K562 (cell line): ENCODE measurements around the gene FAM3C. TPM values are rescaled to one million over a fixed set of nuclear protein-coding genes. Genes with fewer than 3 reads are reported as not detected.
A peak's percentile ranks its signal among the peaks of the same experiment; 100 is the strongest.

Source experiments
- ATAC-seq: fragments of 200-7000 bp; cut with Tn5 transposase; 3 replicates; pipeline ENCODE4 v1.9.1; 2020; ENCODE audit warnings: moderate library complexity
- BruUV-seq: library from RNA; stranded (reverse); fragments of 400-500 nt; replicated peaks from 2 replicates; lab custom pipeline; 2021; lab: Mats Ljungman, UMichigan
- CTCF ChIA-PET: fragments of 300-600 bp; formaldehyde crosslinking; extraction: SDS; loops from one replicate; lab custom pipeline; 2021; ENCODE audit warnings: low intra/inter-chr PET ratio; lab: Yijun Ruan, JAX
- POLR2A ChIA-PET: fragments of 300-600, 350-650 bp; sonication (Branson Sonifier 250); formaldehyde crosslinking; extraction: SDS; loops from one replicate; lab custom pipeline; 2021; ENCODE audit warnings: antibody characterized with exemption, inconsistent platforms; lab: Yijun Ruan, JAX
- DNase-seq, 4 experiments: peaks; one replicate each; pipeline versions ENCODE4 v3.0.0 to v3.0.0-alpha.2; 2011 to 2018; ENCODE audit warnings: low spot score in 3 of 4, mixed read lengths in 3 of 4; ENCODE audit errors: extremely low read depth in 1 of 4
- FAIRE-seq: peaks from 2 replicates; lab custom pipeline; 2011; peaks lifted over from hg19 to GRCh38; lab: Jason Lieb, UNC
- H2AFZ ChIP-seq: 2 replicates; pipeline ENCODE4 v1.6.0; 2011; ENCODE audit warnings: low read depth, low read length, control low read depth, inconsistent platforms
- H3K27ac ChIP-seq: fragments of 200-600 bp; 3 replicates; pipeline ENCODE4 v1.8.0; 2011; ENCODE audit warnings: low read depth, mild to moderate bottlenecking, control low read depth, inconsistent platforms, low read length, moderate library complexity, mixed read lengths; ENCODE audit errors: extremely low read depth
- H3K27me3 ChIP-seq, 2 experiments: fragments of 300-600 bp in 1 of 2; 2 replicates in 1 of 2; 3 replicates in 1 of 2; pipeline versions ENCODE4 v1.6.0 to v1.8.0; 2011; ENCODE audit warnings: inconsistent platforms in 2 of 2, low read length in 2 of 2, mild to moderate bottlenecking in 1 of 2, mixed read lengths in 1 of 2, moderate library complexity in 1 of 2; ENCODE audit not compliant: control insufficient read depth in 2 of 2, insufficient read depth in 2 of 2
- H3K36me3 ChIP-seq: fragments of 300-600 bp; 3 replicates; pipeline ENCODE4 v1.8.0; 2011; ENCODE audit warnings: mild to moderate bottlenecking, low read length, inconsistent platforms; ENCODE audit not compliant: control insufficient read depth, insufficient read depth
- H3K4me1 ChIP-seq, 2 experiments: fragments of 200-600 bp in 1 of 2; replicated peaks in 1 of 2; 2 replicates in 1 of 2; 3 replicates in 1 of 2; pipeline versions ENCODE4 v1.5.1 to v1.8.0; 2011; ENCODE audit warnings: inconsistent platforms in 2 of 2, low read length in 2 of 2, mild to moderate bottlenecking in 1 of 2, mixed read lengths in 1 of 2, moderate library complexity in 1 of 2; ENCODE audit not compliant: control insufficient read depth in 2 of 2, insufficient read depth in 2 of 2
- H3K4me2 ChIP-seq: 2 replicates; pipeline ENCODE4 v1.6.1; 2011; ENCODE audit warnings: low read length, control low read depth, inconsistent platforms, mixed read lengths; ENCODE audit not compliant: insufficient read depth
- H3K4me3 ChIP-seq: fragments of 200-600 bp; sonication (generic), shearing (Covaris generic); 2 replicates; pipeline ENCODE4 v1.5.1; 2016; ENCODE audit warnings: control low read depth, inconsistent platforms
- H3K79me2 ChIP-seq: fragments of 200-600 bp; 3 replicates; pipeline ENCODE4 v1.8.0; 2011; ENCODE audit warnings: low read length, inconsistent platforms; ENCODE audit not compliant: control insufficient read depth, insufficient read depth
- H3K9ac ChIP-seq, 2 experiments: 2 replicates each; pipeline versions ENCODE4 v1.6.0 to v1.6.1; 2011; ENCODE audit warnings: low read depth in 2 of 2, low read length in 2 of 2, control low read depth in 1 of 2, inconsistent platforms in 1 of 2, mild to moderate bottlenecking in 1 of 2, mixed read lengths in 1 of 2; ENCODE audit not compliant: insufficient read depth in 1 of 2
- H3K9me1 ChIP-seq: one replicate; pipeline ENCODE4 v1.6.0; 2011; ENCODE audit warnings: inconsistent platforms, mild to moderate bottlenecking, low read length, moderate library complexity; ENCODE audit not compliant: control insufficient read depth, insufficient read depth
- H3K9me3 ChIP-seq: replicated peaks from 2 replicates; pipeline ENCODE4 v1.5.1; 2011; ENCODE audit warnings: low read depth, low read length, inconsistent platforms; ENCODE audit not compliant: control insufficient read depth, insufficient read depth
- H4K20me1 ChIP-seq: replicated peaks from 2 replicates; pipeline ENCODE4 v1.6.1; 2011; ENCODE audit warnings: low read length, inconsistent platforms, mixed read lengths; ENCODE audit not compliant: control insufficient read depth, insufficient read depth
- EGR1 ChIP-seq: fragments of 450-650 bp; conservative IDR thresholded peaks from 2 replicates; pipeline ENCODE4 v1.6.1; 2017; ENCODE audit warnings: mild to moderate bottlenecking
- HMGN3 ChIP-seq: IDR thresholded peaks from 2 replicates; pipeline ENCODE4 v1.6.1; 2011; ENCODE audit warnings: borderline replicate concordance, low read depth, mild to moderate bottlenecking, mixed read lengths, low read length; ENCODE audit not compliant: insufficient read length; ENCODE audit errors: extremely low read depth
- PCBP1 ChIP-seq: fragments of 200-400 bp; formaldehyde crosslinking; IDR thresholded peaks from 2 replicates; pipeline ENCODE4 v1.6.1; 2018; ENCODE audit warnings: mild to moderate bottlenecking, low read depth, low read length; ENCODE audit not compliant: poor library complexity, severe bottlenecking
- TCFL5 ChIP-seq: fragments of 250-450 bp; sonication (Bioruptor Pico); conservative IDR thresholded peaks from 2 replicates; pipeline ENCODE4 v1.6.1; 2021; ENCODE audit warnings: mild to moderate bottlenecking, moderate library complexity, matching md5 sums
- ZFP30 ChIP-seq: fragments of 250-450 bp; sonication (Bioruptor Pico); IDR thresholded peaks from 2 replicates; pipeline ENCODE4 v1.8.0; 2022; ENCODE audit warnings: moderate library complexity, mild to moderate bottlenecking, inconsistent platforms, borderline replicate concordance
- ZNF263 ChIP-seq: sonication (generic); formaldehyde crosslinking; IDR thresholded peaks from 2 replicates; pipeline ENCODE4 v1.8.0; 2022; ENCODE audit warnings: mild to moderate bottlenecking, missing genetic modification reagents, borderline replicate concordance
- WGBS: fragments of 100-300 bp; shearing (Covaris generic); methylation state at CpG from one replicate; pipeline ENCODE4 v1.1.6; 2016; ENCODE audit warnings: low coverage, mixed read lengths; ENCODE audit not compliant: insufficient coverage; ENCODE audit errors: missing lambda C conversion rate; 5-methylcytosine and 5-hydroxymethylcytosine counted together
- in situ Hi-C: fragments of 300-500 bp; cut with MboI; formaldehyde crosslinking; loops from 4 replicates; pipeline ENCODE4 v1.15.0; 2018; ENCODE audit warnings: inconsistent platforms, mixed read lengths
- intact Hi-C: fragments of 100-400 bp; cut with micrococcal nuclease; formaldehyde crosslinking; loops from 2 replicates; pipeline ENCODE4 v1.14.2; 2022
- polyA plus RNA-seq, 8 experiments: library from polyadenylated mRNA; depleted of rRNA in 4 of 8; stranded (reverse) in 5 of 8; unstranded in 3 of 8; fragments of >200 nt; fragmentation: Nextera tagmentation in 2 of 8; fragmentation: Illumina TruSeq in 1 of 8; extraction: Ambion mirVana in 2 of 8; extraction: Trizol in 1 of 8; gene quantifications; 2 replicates each; pipeline versions ENCODE4 v1.2.1 to v1.2.3, GENCODE V29; 2011 to 2014; ENCODE audit warnings: inconsistent platforms in 1 of 8, missing spikeins in 1 of 8
- total RNA-seq, 7 experiments: library from RNA; depleted of rRNA in 6 of 7; stranded (reverse); fragments of >200 nt in 6 of 7; fragmentation: Illumina TruSeq in 2 of 7; extraction: Trizol in 2 of 7; gene quantifications; 2 replicates each; pipeline versions ENCODE4 v1.2.1 to v1.2.3, GENCODE V29; 2011 to 2021; ENCODE audit warnings: low replicate concordance in 1 of 7
- TF ChIP-seq, protein P1 (sequence below), 2 experiments: fragments of 450-650 bp; IDR thresholded peaks; 2 replicates each; pipeline ENCODE4 v1.6.1; 2018; ENCODE audit warnings: mild to moderate bottlenecking in 2 of 2, low read depth in 1 of 2; ENCODE audit not compliant: partially characterized antibody in 2 of 2
- TF ChIP-seq, protein P2 (sequence below): fragments of 450-650 bp; formaldehyde crosslinking; IDR thresholded peaks from 2 replicates; pipeline ENCODE4 v1.4.0; 2020; ENCODE audit warnings: mild to moderate bottlenecking, moderate library complexity
- TF ChIP-seq, protein P3 (sequence below): fragments of 250-450 bp; sonication (Bioruptor Pico); IDR thresholded peaks from 2 replicates; pipeline ENCODE4 v1.5.0; 2021
- TF ChIP-seq, protein P4 (sequence below): sonication (generic); formaldehyde crosslinking; IDR thresholded peaks from 2 replicates; pipeline ENCODE4 v1.9.0; 2022; ENCODE audit warnings: mild to moderate bottlenecking, missing genetic modification reagents

Gene FAM3C
- total and polyA plus RNA-seq, 9 of the 15 experiments (the other 6 are each of a cell fraction or from before 2014, with no cell fraction given): 10.6 to 42.6 (median 30.0) TPM

DNA sequence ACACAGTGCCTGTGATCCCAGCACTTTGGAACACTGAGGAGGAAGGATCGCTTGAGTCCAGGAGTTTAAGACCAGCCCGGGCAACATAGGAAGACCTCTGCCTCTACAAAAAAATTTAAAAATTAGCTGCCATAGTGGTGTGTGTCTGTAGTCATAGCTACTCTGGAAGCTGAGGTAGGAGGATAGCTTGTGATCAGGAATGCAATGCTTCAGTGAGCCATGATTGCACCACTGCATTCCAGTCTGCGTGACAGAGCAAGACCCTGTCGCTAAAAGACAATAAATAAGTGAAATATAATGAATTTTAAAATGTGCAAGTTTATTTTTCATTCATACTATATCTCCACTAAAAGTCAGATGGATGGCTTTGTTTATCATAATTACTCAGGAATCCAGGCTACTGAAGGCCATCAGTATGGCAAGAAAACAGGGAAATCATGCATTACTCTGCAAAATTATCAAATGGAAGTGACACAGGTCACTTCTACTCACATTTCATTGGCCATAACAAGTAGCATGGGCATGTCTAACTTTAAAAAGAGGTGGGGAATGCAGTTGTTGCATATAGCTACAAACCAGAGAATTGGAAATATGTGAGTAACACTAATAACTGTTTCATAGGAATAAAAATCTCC lies 32.9 kb upstream of the FAM3C start:
- intact Hi-C loops: no loop called here
- no TSS peak for BruUV-seq

More for the DNA sequence above, 32.9 kb upstream of the FAM3C start:
- no peak overlapping the region for H3K4me2 ChIP-seq
- H3K9me3 ChIP-seq: no peaks in the 10 kb centered on the region
- H3K27me3 ChIP-seq: peaks cover 0 to 4% of the 10 kb centered on the region in 2 experiments; a peak in 1 of 5 replicates
- 9% methylated on average over 4 of the region's 4 CpGs for WGBS
- no peak overlapping the region for H3K4me3 ChIP-seq
- no peak overlapping the region for H3K9ac ChIP-seq
- DNase-seq (no peak), FAIRE-seq (no peak)
- POLR2A ChIA-PET: interaction anchor here (0.6 kb wide), 1 partner anchor 63 kb away, joined by 3 read pairs; no protein-coding TSS in a partner anchor
- TF ChIP-seq TCFL5 (CRISPR knock-in tag) (no peak), PCBP1 (no peak), EGR1 (no peak), ZFP30 (CRISPR knock-in tag) (no peak), HMGN3 (no peak), ZNF263 (CRISPR knock-in tag) (no peak)
- TF ChIP-seq, protein P1, sequence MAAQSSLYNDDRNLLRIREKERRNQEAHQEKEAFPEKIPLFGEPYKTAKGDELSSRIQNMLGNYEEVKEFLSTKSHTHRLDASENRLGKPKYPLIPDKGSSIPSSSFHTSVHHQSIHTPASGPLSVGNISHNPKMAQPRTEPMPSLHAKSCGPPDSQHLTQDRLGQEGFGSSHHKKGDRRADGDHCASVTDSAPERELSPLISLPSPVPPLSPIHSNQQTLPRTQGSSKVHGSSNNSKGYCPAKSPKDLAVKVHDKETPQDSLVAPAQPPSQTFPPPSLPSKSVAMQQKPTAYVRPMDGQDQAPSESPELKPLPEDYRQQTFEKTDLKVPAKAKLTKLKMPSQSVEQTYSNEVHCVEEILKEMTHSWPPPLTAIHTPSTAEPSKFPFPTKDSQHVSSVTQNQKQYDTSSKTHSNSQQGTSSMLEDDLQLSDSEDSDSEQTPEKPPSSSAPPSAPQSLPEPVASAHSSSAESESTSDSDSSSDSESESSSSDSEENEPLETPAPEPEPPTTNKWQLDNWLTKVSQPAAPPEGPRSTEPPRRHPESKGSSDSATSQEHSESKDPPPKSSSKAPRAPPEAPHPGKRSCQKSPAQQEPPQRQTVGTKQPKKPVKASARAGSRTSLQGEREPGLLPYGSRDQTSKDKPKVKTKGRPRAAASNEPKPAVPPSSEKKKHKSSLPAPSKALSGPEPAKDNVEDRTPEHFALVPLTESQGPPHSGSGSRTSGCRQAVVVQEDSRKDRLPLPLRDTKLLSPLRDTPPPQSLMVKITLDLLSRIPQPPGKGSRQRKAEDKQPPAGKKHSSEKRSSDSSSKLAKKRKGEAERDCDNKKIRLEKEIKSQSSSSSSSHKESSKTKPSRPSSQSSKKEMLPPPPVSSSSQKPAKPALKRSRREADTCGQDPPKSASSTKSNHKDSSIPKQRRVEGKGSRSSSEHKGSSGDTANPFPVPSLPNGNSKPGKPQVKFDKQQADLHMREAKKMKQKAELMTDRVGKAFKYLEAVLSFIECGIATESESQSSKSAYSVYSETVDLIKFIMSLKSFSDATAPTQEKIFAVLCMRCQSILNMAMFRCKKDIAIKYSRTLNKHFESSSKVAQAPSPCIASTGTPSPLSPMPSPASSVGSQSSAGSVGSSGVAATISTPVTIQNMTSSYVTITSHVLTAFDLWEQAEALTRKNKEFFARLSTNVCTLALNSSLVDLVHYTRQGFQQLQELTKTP (IDR thresholded peaks at IDR 0.05; ENCODE audit: low read depth in 1 of 2, partially characterized antibody in 2 of 2): no peak
- TF ChIP-seq, protein P2, sequence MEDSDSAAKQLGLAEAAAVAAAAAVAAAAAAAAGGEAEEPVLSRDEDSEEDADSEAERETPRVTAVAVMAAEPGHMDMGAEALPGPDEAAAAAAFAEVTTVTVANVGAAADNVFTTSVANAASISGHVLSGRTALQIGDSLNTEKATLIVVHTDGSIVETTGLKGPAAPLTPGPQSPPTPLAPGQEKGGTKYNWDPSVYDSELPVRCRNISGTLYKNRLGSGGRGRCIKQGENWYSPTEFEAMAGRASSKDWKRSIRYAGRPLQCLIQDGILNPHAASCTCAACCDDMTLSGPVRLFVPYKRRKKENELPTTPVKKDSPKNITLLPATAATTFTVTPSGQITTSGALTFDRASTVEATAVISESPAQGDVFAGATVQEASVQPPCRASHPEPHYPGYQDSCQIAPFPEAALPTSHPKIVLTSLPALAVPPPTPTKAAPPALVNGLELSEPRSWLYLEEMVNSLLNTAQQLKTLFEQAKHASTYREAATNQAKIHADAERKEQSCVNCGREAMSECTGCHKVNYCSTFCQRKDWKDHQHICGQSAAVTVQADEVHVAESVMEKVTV: no peak
- TF ChIP-seq, protein P3, sequence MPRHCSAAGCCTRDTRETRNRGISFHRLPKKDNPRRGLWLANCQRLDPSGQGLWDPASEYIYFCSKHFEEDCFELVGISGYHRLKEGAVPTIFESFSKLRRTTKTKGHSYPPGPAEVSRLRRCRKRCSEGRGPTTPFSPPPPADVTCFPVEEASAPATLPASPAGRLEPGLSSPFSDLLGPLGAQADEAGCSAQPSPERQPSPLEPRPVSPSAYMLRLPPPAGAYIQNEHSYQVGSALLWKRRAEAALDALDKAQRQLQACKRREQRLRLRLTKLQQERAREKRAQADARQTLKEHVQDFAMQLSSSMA (CRISPR knock-in tag): no peak
- TF ChIP-seq, protein P4, sequence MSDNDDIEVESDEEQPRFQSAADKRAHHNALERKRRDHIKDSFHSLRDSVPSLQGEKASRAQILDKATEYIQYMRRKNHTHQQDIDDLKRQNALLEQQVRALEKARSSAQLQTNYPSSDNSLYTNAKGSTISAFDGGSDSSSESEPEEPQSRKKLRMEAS (CRISPR knock-in tag): no peak
- TF ChIP-seq, all 486 proteins: peak for 0
- no peaks in the 10 kb centered on the region for H3K4me1 ChIP-seq
- peak; percentile 35; the same call in 1 of the 3 replicates for ATAC-seq
- no peaks in the 10 kb centered on the region for H4K20me1 ChIP-seq
- H3K79me2 ChIP-seq: no peaks in the 10 kb centered on the region
- H3K27ac ChIP-seq: no peak overlapping the region
- CTCF ChIA-PET: no interaction called here
- no peaks in the 10 kb centered on the region for H3K9me1 ChIP-seq
- H3K36me3 ChIP-seq: no peaks in the 10 kb centered on the region
- no peak overlapping the region for H2AFZ ChIP-seq
- in situ Hi-C loops: no loop called here
